IMR-90 (cell line): ENCODE data around the gene CDNF. TPM values are rescaled to one million over a fixed set of nuclear protein-coding genes. Genes with fewer than 3 reads are reported as not detected.

Source experiments
- ATAC-seq: fragments of 200-7000 bp; cut with Tn5 transposase; 2 replicates; pipeline ENCODE4 v1.9.1; 2020; ENCODE audit warnings: low read depth, mild to moderate bottlenecking, moderate library complexity
- BruUV-seq: library from RNA; stranded (reverse); fragments of 400-500 nt; replicated peaks from 2 replicates; lab custom pipeline; 2021; lab: Mats Ljungman, UMichigan
- CTCF ChIA-PET: fragments of 300-600 bp; formaldehyde crosslinking; extraction: SDS; loops from one replicate; lab custom pipeline; 2021; ENCODE audit warnings: antibody characterized with exemption; lab: Yijun Ruan, JAX
- POLR2A ChIA-PET: fragments of 300-600 bp; sonication (Branson Sonifier 250); formaldehyde crosslinking; loops from one replicate; lab custom pipeline; 2022; ENCODE audit warnings: antibody characterized with exemption; ENCODE audit not compliant: unreplicated experiment; lab: Charles Lee
- DNase-seq: peaks from one replicate; pipeline ENCODE4 v3.0.0; 2013
- H2AFZ ChIP-seq: replicated peaks from 2 replicates; pipeline ENCODE3; 2013; ENCODE audit warnings: low read length, mild to moderate bottlenecking; ENCODE audit not compliant: poor library complexity
- H2AK5ac ChIP-seq: 2 replicates; pipeline ENCODE4 v1.6.1; 2013; ENCODE audit warnings: low read depth, low read length, inconsistent platforms
- H2AK9ac ChIP-seq: replicated peaks from 2 replicates; pipeline ENCODE3; 2013; ENCODE audit warnings: mild to moderate bottlenecking, low read depth, low read length, moderate library complexity; ENCODE audit not compliant: poor library complexity
- H2BK120ac ChIP-seq: 2 replicates; pipeline ENCODE4 v1.6.1; 2013; ENCODE audit warnings: low read depth, low read length, inconsistent platforms
- H2BK15ac ChIP-seq: 3 replicates; pipeline ENCODE4 v1.6.1; 2013; ENCODE audit warnings: low read depth, low read length, inconsistent platforms
- H2BK20ac ChIP-seq: 2 replicates; pipeline ENCODE4 v1.6.1; 2013; ENCODE audit warnings: low read depth, mild to moderate bottlenecking, inconsistent platforms, low read length, moderate library complexity
- H2BK5ac ChIP-seq: 2 replicates; pipeline ENCODE4 v1.6.1; 2013; ENCODE audit warnings: mild to moderate bottlenecking, low read depth, low read length, inconsistent platforms; ENCODE audit not compliant: poor library complexity, severe bottlenecking
- H3K14ac ChIP-seq: replicated peaks from 2 replicates; pipeline ENCODE4 v1.6.1; 2013; ENCODE audit warnings: low read depth, low read length, inconsistent platforms
- H3K18ac ChIP-seq: 2 replicates; pipeline ENCODE4 v1.6.1; 2013; ENCODE audit warnings: low read depth, low read length, control low read depth
- H3K23ac ChIP-seq: 2 replicates; pipeline ENCODE4 v1.6.1; 2013; ENCODE audit warnings: low read depth, low read length, inconsistent platforms
- H3K27ac ChIP-seq: 2 replicates; pipeline ENCODE4 v1.5.1; 2013; ENCODE audit warnings: mild to moderate bottlenecking, control low read depth, low read length; ENCODE audit not compliant: insufficient read depth
- H3K27me3 ChIP-seq: 2 replicates; pipeline ENCODE4 v1.6.1; 2013; ENCODE audit warnings: low read length; ENCODE audit not compliant: control insufficient read depth, insufficient read depth
- H3K36me3 ChIP-seq: 2 replicates; pipeline ENCODE4 v1.6.1; 2013; ENCODE audit warnings: low read length, mixed read lengths; ENCODE audit not compliant: control insufficient read depth, insufficient read depth
- H3K4ac ChIP-seq: 2 replicates; pipeline ENCODE4 v1.6.1; 2013; ENCODE audit warnings: low read depth, low read length, inconsistent platforms
- H3K4me1 ChIP-seq: 2 replicates; pipeline ENCODE4 v1.6.1; 2013; ENCODE audit warnings: low read length, mixed read lengths; ENCODE audit not compliant: control insufficient read depth, insufficient read depth
- H3K4me2 ChIP-seq: 2 replicates; pipeline ENCODE4 v1.6.1; 2013; ENCODE audit warnings: low read depth, mild to moderate bottlenecking, control low read depth, low read length, moderate library complexity
- H3K4me3 ChIP-seq: 2 replicates; pipeline ENCODE4 v1.5.1; 2013; ENCODE audit warnings: low read depth, mild to moderate bottlenecking, control low read depth, low read length, moderate library complexity; ENCODE audit not compliant: insufficient read depth
- H3K56ac ChIP-seq: 2 replicates; pipeline ENCODE4 v1.6.1; 2013; ENCODE audit warnings: low read length, inconsistent platforms; ENCODE audit not compliant: insufficient read depth; ENCODE audit errors: extremely low read depth
- H3K79me1 ChIP-seq, 2 experiments: 2 replicates each; pipeline ENCODE4 v1.6.1; 2013; ENCODE audit warnings: low read length in 2 of 2, inconsistent platforms in 1 of 2, low read depth in 1 of 2
- H3K9ac ChIP-seq: 2 replicates; pipeline ENCODE4 v1.6.1; 2013; ENCODE audit warnings: low read depth, low read length, control low read depth
- H3K9me1 ChIP-seq: 2 replicates; pipeline ENCODE4 v1.6.1; 2013; ENCODE audit warnings: low read length, inconsistent platforms; ENCODE audit not compliant: insufficient read depth
- H3K9me3 ChIP-seq: 2 replicates; pipeline ENCODE4 v1.6.1; 2013; ENCODE audit warnings: low read length; ENCODE audit not compliant: control insufficient read depth, insufficient read depth
- H4K20me1 ChIP-seq: 2 replicates; pipeline ENCODE4 v1.6.1; 2013; ENCODE audit warnings: low read length, inconsistent platforms; ENCODE audit not compliant: insufficient read depth
- H4K5ac ChIP-seq: 2 replicates; pipeline ENCODE4 v1.6.1; 2013; ENCODE audit warnings: mild to moderate bottlenecking, low read depth, low read length, control low read depth
- H4K8ac ChIP-seq, 2 experiments: 2 replicates each; pipeline ENCODE4 v1.6.1; 2013; ENCODE audit warnings: low read depth in 2 of 2, low read length in 2 of 2, control low read depth in 1 of 2, inconsistent platforms in 1 of 2
- H4K91ac ChIP-seq: 2 replicates; pipeline ENCODE4 v1.6.1; 2013; ENCODE audit warnings: low read depth, low read length, inconsistent platforms; ENCODE audit not compliant: insufficient read depth
- BHLHE40 ChIP-seq: fragments of 150-350 bp; IDR thresholded peaks from 2 replicates; pipeline ENCODE4 v1.6.1; 2016; ENCODE audit warnings: mild to moderate bottlenecking, low read depth, low read length
- CEBPB ChIP-seq: IDR thresholded peaks from 2 replicates; pipeline ENCODE4 v1.6.1; 2012; ENCODE audit warnings: low read depth, low read length, improper control_type of control experiment
- CHD1 ChIP-seq: IDR thresholded peaks from 2 replicates; pipeline ENCODE4 v1.6.1; 2012; ENCODE audit warnings: low read depth, low read length, improper control_type of control experiment
- CTCF ChIP-seq: conservative IDR thresholded peaks from 2 replicates; pipeline ENCODE4 v1.5.1; 2012; ENCODE audit warnings: mild to moderate bottlenecking, low read depth, low read length, improper control_type of control experiment
- ELK1 ChIP-seq: fragments of 150-350 bp; IDR thresholded peaks from 2 replicates; pipeline ENCODE4 v1.6.1; 2016; ENCODE audit warnings: low read depth, mild to moderate bottlenecking, low read length, moderate library complexity, borderline replicate concordance
- FOS ChIP-seq: fragments of 150-350 bp; IDR thresholded peaks from 2 replicates; pipeline ENCODE4 v1.6.1; 2016; ENCODE audit warnings: low read depth, low read length
- MAFK ChIP-seq: IDR thresholded peaks from 2 replicates; pipeline ENCODE4 v1.6.1; 2012; ENCODE audit warnings: low read depth, low read length, improper control_type of control experiment
- MAZ ChIP-seq: IDR thresholded peaks from 2 replicates; pipeline ENCODE4 v1.6.1; 2012; ENCODE audit warnings: low read depth, mild to moderate bottlenecking, low read length, improper control_type of control experiment, moderate library complexity, borderline replicate concordance
- NFE2L2 ChIP-seq: fragments of 150-350 bp; IDR thresholded peaks from 2 replicates; pipeline ENCODE4 v1.6.1; 2016; ENCODE audit warnings: low read depth, mild to moderate bottlenecking, low read length
- POLR2A ChIP-seq: IDR thresholded peaks from 2 replicates; pipeline ENCODE4 v1.6.1; 2012; ENCODE audit warnings: mild to moderate bottlenecking, low read depth, low read length
- RCOR1 ChIP-seq: IDR thresholded peaks from 2 replicates; pipeline ENCODE4 v1.6.1; 2012; ENCODE audit warnings: mild to moderate bottlenecking, low read length, improper control_type of control experiment; ENCODE audit not compliant: insufficient replicate concordance
- RFX5 ChIP-seq: IDR thresholded peaks from 2 replicates; pipeline ENCODE4 v1.8.0; 2012; ENCODE audit warnings: low read depth, mild to moderate bottlenecking, low read length, moderate library complexity
- SMC3 ChIP-seq: fragments of 150-350 bp; IDR thresholded peaks from 2 replicates; pipeline ENCODE4 v1.6.1; 2016; ENCODE audit warnings: low read depth, mild to moderate bottlenecking, antibody characterized with exemption, low read length, moderate library complexity
- USF2 ChIP-seq: fragments of 150-350 bp; IDR thresholded peaks from 2 replicates; pipeline ENCODE4 v1.6.1; 2017; ENCODE audit warnings: mild to moderate bottlenecking, antibody characterized with exemption, low read length, low read depth
- WGBS, 2 experiments: methylation state at CpG; one replicate each; pipeline versions ENCODE4 v1.1.5 to v1.1.7; 2013; ENCODE audit warnings: missing lambda C conversion rate in 2 of 2; ENCODE audit not compliant: insufficient read length in 1 of 2; ENCODE audit errors: extremely low coverage in 2 of 2; 5-methylcytosine and 5-hydroxymethylcytosine counted together
- dilution Hi-C: fragments of 300-500 bp; cut with HindIII; formaldehyde crosslinking; loops from one replicate; pipeline ENCODE4 v1.14.3; 2018; ENCODE audit warnings: low sequenced_read_pairs; ENCODE audit not compliant: unreplicated experiment
- in situ Hi-C: fragments of 300-500 bp; cut with MboI; formaldehyde crosslinking; loops from 3 replicates; pipeline ENCODE4 v1.14.3; 2019; ENCODE audit warnings: low sequenced_read_pairs, inconsistent platforms, mixed read lengths
- intact Hi-C: fragments of 100-400 bp; cut with micrococcal nuclease; formaldehyde crosslinking; loops from 2 replicates; pipeline ENCODE4 v1.10.0; 2022
- polyA plus RNA-seq, 3 experiments: library from polyadenylated mRNA; depleted of rRNA; stranded (reverse); fragments of >200 nt; gene quantifications; 2 replicates each; pipeline ENCODE4 v1.2.3, GENCODE V29; 2012; ENCODE audit warnings: low replicate concordance in 1 of 3
- total RNA-seq: library from RNA; depleted of rRNA; stranded (reverse); fragments of >200 nt; gene quantifications from 2 replicates; pipeline ENCODE4 v1.2.3, GENCODE V29; 2012

CDNF gene
- total and polyA plus RNA-seq, 2 of the 4 experiments (the other 2 are of a cell fraction), result 0.72 to 1.3 TPM

GRCh38 chr10:14843327-14843988, 5.6 kb upstream of the CDNF start:
- intact Hi-C loops (no loop called here), in situ Hi-C loops (no loop called here), dilution Hi-C loops (no loop called here)
- Histone ChIP-seq H2BK15ac (no peak overlapping the region), H4K5ac (no peak overlapping the region), H2AK9ac (no peak overlapping the region), H3K4me2 (no peak overlapping the region), H3K4me1 (0 out of 2 replicates have a peak, but pooled peaks cover 1% of the 10 kb centered on the region), H3K18ac (no peak overlapping the region), H2BK120ac (no peak overlapping the region), H3K79me1 (peaks cover 29 to 38% of the 10 kb centered on the region in 2 experiments), H4K20me1 (peaks cover 4% of the 10 kb centered on the region), H3K4ac (no peak overlapping the region), H3K9ac (no peak overlapping the region), H3K27me3 (no peaks in the 10 kb centered on the region), H3K9me1 (no peaks in the 10 kb centered on the region), H3K4me3 (no peak overlapping the region), H4K8ac (no peak overlapping the region), H3K14ac (no peak overlapping the region), H3K9me3 (no peaks in the 10 kb centered on the region), H3K36me3 (peaks cover 30% of the 10 kb centered on the region), H2AK5ac (no peak overlapping the region), H3K23ac (no peak overlapping the region), H3K27ac (no peak overlapping the region), H2BK20ac (no peak overlapping the region), H3K56ac (no peak overlapping the region), H2BK5ac (no peak overlapping the region), H2AFZ (no peak overlapping the region), H4K91ac (no peak overlapping the region)
- ChIA-PET POLR2A (no interaction called here), CTCF (interaction anchor here (0.5 to 1.0 kb wide), 2 partner anchors 311 to 416 kb away, joined by 3 to 4 read pairs; no protein-coding TSS in a partner anchor)
- no peak for DNase-seq
- no peak for ATAC-seq
- no TSS peak for BruUV-seq
- TF ChIP-seq CEBPB, result no peak
- no peak for TF ChIP-seq RCOR1
- TF ChIP-seq CTCF, result no peak
- no peak for TF ChIP-seq BHLHE40
- no peak for TF ChIP-seq POLR2A
- no peak for TF ChIP-seq NFE2L2
- no peak for TF ChIP-seq SMC3
- no peak for TF ChIP-seq ELK1
- no peak for TF ChIP-seq USF2
- no peak for TF ChIP-seq MAZ
- no peak for TF ChIP-seq RFX5
- no peak for TF ChIP-seq FOS
- TF ChIP-seq CHD1, result no peak
- TF ChIP-seq MAFK, result no peak
- 94% methylated on average over 10 of the region's 15 CpGs; no CpG with 5 or more reads in 1 of the 2 experiments for WGBS, 2 experiments
